Fibroblast of pulmonary artery (primary cell): ENCODE results near the gene MTHFSD.

Experiments used
- DNase-seq: peaks from one replicate; pipeline ENCODE4 v3.0.0-alpha.2; 2010; ENCODE audit warnings: low read depth
- H3K4me3 ChIP-seq: replicated peaks from 2 replicates; pipeline ENCODE4 v1.5.1; 2011; ENCODE audit warnings: low read depth, mild to moderate bottlenecking, control low read depth, low read length, moderate library complexity
- TF ChIP-seq, protein P1 (sequence below): IDR thresholded peaks from 2 replicates; pipeline ENCODE4 v1.5.1; 2011; ENCODE audit warnings: mild to moderate bottlenecking, control low read depth, low read length, inconsistent platforms; ENCODE audit errors: missing control alignments

Gene MTHFSD

DNA sequence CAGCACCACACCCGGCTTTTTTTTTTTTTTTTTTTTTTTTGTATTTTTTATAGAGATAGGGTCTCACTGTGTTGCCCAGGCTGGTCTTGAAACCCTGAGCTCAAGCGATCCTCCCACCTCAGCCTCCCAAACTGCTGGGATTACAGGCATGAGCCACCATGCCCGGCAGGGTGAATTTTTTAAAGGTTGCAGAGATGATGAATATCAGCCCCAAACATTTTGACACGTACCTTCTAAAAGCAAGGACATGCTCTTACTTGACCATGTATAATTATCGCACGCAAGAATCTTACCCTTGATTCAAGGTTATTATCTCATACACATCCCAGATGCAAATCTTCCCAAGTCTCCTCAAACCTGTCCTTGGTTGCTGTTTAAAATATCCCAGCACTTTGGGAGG lies 7.3 kb upstream of the MTHFSD start:
- no peak overlapping the region for H3K4me3 ChIP-seq
- TF ChIP-seq, protein P1, sequence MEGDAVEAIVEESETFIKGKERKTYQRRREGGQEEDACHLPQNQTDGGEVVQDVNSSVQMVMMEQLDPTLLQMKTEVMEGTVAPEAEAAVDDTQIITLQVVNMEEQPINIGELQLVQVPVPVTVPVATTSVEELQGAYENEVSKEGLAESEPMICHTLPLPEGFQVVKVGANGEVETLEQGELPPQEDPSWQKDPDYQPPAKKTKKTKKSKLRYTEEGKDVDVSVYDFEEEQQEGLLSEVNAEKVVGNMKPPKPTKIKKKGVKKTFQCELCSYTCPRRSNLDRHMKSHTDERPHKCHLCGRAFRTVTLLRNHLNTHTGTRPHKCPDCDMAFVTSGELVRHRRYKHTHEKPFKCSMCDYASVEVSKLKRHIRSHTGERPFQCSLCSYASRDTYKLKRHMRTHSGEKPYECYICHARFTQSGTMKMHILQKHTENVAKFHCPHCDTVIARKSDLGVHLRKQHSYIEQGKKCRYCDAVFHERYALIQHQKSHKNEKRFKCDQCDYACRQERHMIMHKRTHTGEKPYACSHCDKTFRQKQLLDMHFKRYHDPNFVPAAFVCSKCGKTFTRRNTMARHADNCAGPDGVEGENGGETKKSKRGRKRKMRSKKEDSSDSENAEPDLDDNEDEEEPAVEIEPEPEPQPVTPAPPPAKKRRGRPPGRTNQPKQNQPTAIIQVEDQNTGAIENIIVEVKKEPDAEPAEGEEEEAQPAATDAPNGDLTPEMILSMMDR = no peak
- DNase-seq = no peak

DNA sequence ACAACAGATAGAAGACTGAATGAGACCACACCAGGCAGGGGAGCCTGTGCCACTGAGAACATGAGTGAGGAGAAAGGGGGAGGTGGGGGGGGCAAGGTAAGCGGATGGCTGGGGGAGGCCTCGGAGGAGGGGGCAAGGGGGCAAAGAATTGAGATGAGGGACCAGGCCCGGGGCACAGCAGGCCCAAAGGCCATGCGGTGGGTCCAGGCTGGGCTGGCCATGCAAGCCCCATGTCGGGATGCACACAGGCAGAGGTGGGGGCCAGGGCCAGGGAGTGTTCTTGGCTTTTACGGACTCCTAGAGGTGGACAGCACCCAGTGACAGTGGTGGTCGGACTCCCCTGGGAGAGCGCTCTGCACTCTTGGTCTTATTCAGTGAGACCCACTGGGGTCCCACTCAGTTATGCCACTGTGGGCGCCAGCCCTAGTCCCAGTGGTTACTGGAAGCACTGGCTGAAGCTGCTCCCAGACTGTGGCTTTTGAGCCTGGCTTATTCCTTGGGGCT lies 4.8 kb upstream of the MTHFSD start:
- TF ChIP-seq, protein P1 = no peak
- DNase-seq = no peak
- no peak overlapping the region for H3K4me3 ChIP-seq

DNA sequence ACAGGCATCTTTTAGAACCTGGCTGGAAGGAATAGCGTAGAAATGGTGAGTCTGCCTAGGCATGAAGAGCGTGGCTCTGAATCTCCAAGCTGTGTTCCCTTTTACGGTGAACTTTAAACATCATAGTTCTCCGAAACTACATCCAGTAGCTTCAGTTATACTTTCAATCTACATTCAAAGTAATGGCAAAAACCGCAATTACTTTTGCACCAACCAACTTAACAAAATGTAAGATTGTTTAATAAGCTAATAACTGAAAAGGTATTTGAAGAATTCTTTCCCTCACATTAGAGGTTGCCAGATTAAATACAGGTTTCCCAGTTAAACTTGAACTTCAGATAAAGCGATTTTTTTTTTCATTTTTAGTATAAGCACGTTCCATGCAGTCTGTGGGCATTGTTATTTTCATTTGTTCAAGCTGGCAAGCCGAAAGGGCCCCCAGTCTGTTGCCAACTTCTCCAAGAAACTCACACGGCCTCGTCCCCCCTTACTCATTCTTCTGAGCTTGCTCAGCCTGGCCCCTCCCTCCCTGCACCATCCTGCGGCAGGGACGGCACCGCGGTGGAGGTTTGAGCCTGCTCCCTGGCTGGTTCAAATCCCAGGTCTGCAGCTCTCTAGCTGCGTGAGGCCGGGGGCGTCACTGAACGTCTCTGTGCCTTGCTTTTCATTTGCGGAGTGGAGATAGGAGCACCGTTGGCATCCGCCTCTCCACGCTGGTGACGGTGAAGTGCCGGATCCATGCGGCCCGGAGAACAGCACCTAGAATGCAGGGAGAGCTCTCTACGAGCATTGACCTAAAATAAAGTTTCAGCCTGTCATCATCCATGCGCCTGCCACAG lies 3.5 kb upstream of the MTHFSD start:
- TF ChIP-seq, protein P1 = no peak
- H3K4me3 ChIP-seq = no peak overlapping the region
- no peak for DNase-seq

DNA sequence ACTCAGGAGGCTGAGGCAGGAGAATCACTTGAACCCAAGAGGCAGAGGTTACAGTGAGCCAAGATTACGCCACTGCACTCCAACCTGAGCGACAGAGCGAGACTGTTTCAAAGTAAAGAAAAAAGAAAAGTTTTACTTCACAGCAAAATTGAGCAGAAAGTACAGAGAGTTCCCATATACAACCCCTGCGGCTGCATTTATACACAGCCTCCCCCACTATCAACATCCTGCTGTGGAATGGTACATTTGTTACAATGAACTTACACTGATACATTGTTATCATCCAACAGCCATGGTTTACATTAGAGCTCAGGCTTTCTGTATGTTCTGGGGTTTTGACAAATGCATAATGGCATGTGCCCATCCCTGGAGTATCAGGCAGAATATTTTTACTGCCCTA lies 2.6 kb upstream of the MTHFSD start:
- TF ChIP-seq, protein P1 = no peak
- H3K4me3 ChIP-seq = no peak overlapping the region
- DNase-seq = no peak

DNA sequence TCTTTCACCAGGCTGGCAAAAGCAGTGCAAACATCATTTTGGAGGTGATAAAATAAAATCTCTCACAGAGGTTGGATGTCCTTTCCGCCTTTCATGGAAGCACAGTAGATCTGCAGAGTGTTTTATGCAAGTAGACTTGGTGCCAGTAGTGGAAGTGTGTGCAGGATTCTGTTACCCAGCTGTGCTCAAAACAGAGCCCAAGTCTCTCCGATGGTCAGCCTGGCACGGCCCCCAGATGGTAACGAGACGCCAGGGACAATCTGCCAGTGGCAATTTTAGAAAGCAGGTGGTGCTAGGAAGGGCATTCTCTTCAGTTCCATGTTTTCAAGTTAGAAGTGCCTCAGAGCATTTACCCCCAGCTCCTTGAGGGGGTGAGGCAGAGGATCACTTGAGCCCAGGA lies 1.5 kb upstream of the MTHFSD start:
- no peak overlapping the region for H3K4me3 ChIP-seq
- TF ChIP-seq, protein P1 = no peak
- DNase-seq = no peak

DNA sequence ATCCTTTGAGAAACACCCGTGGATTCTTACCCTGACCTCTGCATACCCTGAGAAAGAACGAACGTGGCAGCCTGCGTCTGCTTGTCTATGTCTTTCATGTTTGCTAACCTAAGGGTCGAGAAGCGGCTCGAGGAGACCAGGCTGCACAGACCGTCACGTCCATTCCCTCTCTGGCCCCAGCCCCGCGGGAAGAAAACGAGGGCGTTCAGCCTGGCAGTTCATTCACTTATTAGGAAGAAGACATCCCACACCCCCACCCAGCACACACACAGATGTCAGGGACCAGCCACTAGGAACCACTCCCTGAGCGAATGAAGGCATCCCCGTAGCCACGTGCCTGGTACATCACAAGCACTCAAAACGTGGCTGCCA lies 655 bp upstream of the MTHFSD start:
- TF ChIP-seq, protein P1 = no peak
- peak overlapping the region; percentile 85 for H3K4me3 ChIP-seq
- DNase-seq = no peak

DNA sequence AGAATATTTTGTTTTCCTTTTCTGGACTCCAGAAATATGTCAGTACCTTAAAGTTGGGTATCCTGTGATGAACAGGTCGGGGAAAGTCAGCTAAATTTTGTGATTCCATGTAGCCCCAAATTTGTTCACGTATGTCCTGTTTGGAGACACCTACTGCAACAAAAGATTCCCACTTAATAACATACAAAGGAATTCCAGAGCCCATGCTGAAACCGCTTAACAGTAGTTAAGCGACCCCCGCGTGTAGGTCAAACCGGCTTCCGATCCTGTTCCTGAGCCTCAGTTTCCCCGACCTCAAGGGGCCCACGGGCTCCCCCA lies 477 bp downstream of the MTHFSD start:
- peak overlapping the region; percentile 85 for H3K4me3 ChIP-seq
- TF ChIP-seq, protein P1 = no peak
- no peak for DNase-seq
